ENCODE results near the gene MOV10L1.
A peak's percentile ranks its signal among the peaks of the same experiment; 100 is the strongest.

Gene MOV10L1

DNA sequence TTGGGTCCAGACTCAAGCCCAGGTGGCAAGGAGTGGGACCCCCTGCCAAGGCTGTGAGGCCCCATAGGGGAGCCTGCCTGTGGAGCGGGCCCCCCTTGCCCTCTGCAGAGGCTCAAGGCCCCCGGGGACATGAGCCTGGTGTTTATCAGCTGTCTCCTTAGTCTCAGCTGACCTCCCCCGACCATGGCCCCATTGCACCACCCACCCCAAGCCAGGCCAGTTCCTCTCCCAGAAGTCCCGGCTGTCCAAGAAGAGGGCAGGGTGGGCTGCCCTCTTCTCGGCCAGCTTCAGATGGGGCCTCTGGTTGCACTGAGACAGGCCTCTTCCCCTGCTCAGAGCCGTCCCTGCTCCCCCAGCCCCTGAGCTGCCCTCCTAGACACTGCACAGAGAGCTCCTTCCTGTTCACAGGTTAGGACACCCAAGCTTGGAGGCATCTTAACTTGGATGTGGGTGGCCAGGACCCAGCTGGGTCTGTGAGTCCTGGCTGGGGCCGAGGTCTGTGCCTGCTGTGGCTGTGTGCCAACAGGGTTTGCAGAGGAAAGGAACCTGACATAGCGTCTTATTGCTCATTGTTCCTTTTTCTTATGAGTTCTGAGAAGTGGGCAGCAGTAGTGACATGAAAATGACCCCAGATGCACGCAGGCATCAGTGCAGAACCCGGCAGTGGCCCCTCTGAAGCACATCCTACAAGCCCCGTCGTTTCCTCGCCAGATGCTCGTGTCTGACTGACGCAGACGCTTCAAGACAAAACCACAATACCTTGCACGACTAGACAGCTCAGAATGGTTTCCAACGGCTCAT is 101.3 kb downstream of the MOV10L1 start:
- DNase-seq = peak; percentile 90 to 99 (median 98)
- ChIA-PET CTCF (interaction anchor here (0.7 to 3.2 kb wide), 12 partner anchors 9 to 424 kb away, joined by 3 to 14 read pairs (median 4); partner anchors contain the start of genes MLC1 and PANX2), POLR2A (interaction anchor here (0.6 to 3.6 kb wide), 25 partner anchors 7 to 264 kb away, joined by 3 to 55 read pairs (median 4); partner anchors contain the start of genes HDAC10, MLC1, PANX2 and PIM3)
- Histone ChIP-seq H3K36me3 (ENCODE audit: control insufficient read depth in 4 of 4, insufficient read depth in 4 of 4, low read length in 3 of 4) (peaks cover 2 to 40% (median 18%) of the 10 kb centered on the region in 4 experiments), H3K27me3 (replicated peaks in 2 of 5; ENCODE audit: control insufficient read depth in 4 of 5, insufficient read depth in 5 of 5, low read length in 4 of 5) (no peaks in the 10 kb centered on the region), H3K4me1 (ENCODE audit: control extremely low read depth in 1 of 4, control insufficient read depth in 4 of 4, insufficient read depth in 4 of 4, low read length in 3 of 4) (peaks cover 0 to 80% (median 72%) of the 10 kb centered on the region in 4 experiments), H3K9me3 (ENCODE audit: control extremely low read depth in 1 of 5, control insufficient read depth in 4 of 5, insufficient read depth in 2 of 5, low read depth in 1 of 5, low read length in 4 of 5) (no peaks in the 10 kb centered on the region), H3K27ac (ENCODE audit: insufficient read depth in 1 of 2, low read depth in 1 of 2, low read length in 2 of 2, poor library complexity in 1 of 2, severe bottlenecking in 2 of 2) (peak overlapping the region; percentile 89 to 93), H3K4me3 (ENCODE audit: control insufficient read depth in 1 of 7, extremely low read depth in 1 of 7, insufficient read depth in 4 of 7, low read depth in 2 of 7, low read length in 6 of 7) (peak overlapping the region in 6 of 7 experiments; percentile 23 to 70 (median 63))
- under 1% methylated on average over 16 of the region's 18 CpGs for WGBS (ENCODE audit: insufficient coverage)

DNA sequence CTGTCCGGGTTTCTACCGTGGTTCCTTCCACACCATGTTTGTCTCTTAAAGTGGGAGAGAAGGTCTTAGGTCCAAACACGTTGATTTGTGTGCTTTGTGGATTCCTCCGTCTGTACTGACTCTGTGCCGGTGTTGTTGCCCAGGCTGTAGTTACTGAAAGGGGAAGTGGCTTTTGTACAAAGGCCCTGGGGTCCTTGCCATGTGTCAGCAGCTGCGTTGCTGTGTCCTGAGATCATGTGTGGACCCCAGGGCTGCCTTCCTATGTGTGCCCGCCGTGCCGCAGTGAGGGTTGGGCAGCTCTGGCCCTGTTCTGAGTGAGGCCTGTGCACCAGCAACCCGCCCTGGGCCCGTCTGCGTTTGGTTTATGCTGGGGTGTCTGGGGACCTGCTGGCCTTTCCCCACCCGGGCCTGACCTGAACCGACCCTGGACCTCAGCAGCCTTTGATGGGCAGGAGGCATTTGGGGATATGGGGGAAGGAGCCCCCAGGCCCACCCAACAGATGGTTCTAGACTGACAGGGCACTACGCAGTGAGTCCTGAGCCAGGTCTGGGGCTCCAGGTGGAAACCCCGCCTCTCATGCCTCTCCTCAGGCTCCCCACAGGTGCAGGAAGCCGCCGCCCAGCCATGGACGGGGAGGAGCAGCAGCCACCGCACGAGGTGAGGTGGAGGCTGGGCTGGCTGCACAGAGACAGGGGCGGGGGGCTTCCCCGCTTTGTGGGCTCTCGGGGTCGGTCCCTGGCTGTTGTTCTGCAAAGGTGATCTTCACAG is 102.8 kb downstream of the MOV10L1 start:
- DNase-seq = peak; percentile 45 to 83 (median 73)
- H3K4me3 ChIP-seq (ENCODE audit: control insufficient read depth in 1 of 7, extremely low read depth in 1 of 7, insufficient read depth in 4 of 7, low read depth in 2 of 7, low read length in 6 of 7) = peak overlapping the region in 5 of 7 experiments; percentile 13 to 70 (median 36)
- H3K4me1 ChIP-seq (ENCODE audit: control extremely low read depth in 1 of 4, control insufficient read depth in 4 of 4, insufficient read depth in 4 of 4, low read length in 3 of 4) = peaks cover 0 to 65% (median 59%) of the 10 kb centered on the region in 4 experiments
- WGBS (ENCODE audit: insufficient coverage) = 43% methylated on average over 18 of the region's 25 CpGs
- no peaks in the 10 kb centered on the region for H3K27me3 ChIP-seq (replicated peaks in 2 of 5; ENCODE audit: control insufficient read depth in 4 of 5, insufficient read depth in 5 of 5, low read length in 4 of 5)
- H3K27ac ChIP-seq (ENCODE audit: insufficient read depth in 1 of 2, low read depth in 1 of 2, low read length in 2 of 2, poor library complexity in 1 of 2, severe bottlenecking in 2 of 2) = peak overlapping the region; percentile 89 to 93
- H3K9me3 ChIP-seq (ENCODE audit: control extremely low read depth in 1 of 5, control insufficient read depth in 4 of 5, insufficient read depth in 2 of 5, low read depth in 1 of 5, low read length in 4 of 5) = no peaks in the 10 kb centered on the region
- POLR2A ChIA-PET = interaction anchor here (1.6 to 3.6 kb wide), 4 partner anchors 9 to 81 kb away, joined by 6 to 55 read pairs (median 20); partner anchors contain the start of genes PANX2 and SELENOO
- peaks cover 2 to 53% (median 25%) of the 10 kb centered on the region in 4 experiments for H3K36me3 ChIP-seq (ENCODE audit: control insufficient read depth in 4 of 4, insufficient read depth in 4 of 4, low read length in 3 of 4)
- CTCF ChIA-PET = interaction anchor here (0.8 to 2.2 kb wide), 3 partner anchors 9 to 42 kb away, joined by 3 to 11 read pairs (median 3); no protein-coding TSS in a partner anchor

DNA sequence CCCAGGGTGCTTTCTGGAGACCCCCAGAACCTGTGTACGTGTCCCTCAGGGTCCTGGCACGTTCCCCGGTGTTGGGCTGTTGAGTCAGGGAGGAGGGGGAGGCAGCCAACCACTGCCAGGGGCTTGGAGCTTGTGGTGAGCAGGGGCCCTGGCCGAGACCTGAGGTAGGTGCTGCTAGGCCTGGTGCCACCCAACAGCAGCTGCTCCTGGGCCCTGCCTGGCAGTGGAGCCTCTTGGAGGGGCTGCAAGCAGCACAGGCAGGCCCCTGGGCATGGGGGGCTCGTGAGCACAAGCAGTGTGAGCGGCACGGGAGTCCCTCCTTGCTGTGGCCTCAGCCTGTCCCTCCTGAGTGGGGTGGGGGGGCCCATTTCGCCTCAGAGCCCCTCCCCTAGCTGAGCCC is 103.8 kb downstream of the MOV10L1 start:
- WGBS (ENCODE audit: insufficient coverage) = 88% methylated on average over 8 of the region's 8 CpGs
- H3K4me1 ChIP-seq (ENCODE audit: control extremely low read depth in 1 of 4, control insufficient read depth in 4 of 4, insufficient read depth in 4 of 4, low read length in 3 of 4) = peaks cover 0 to 58% (median 51%) of the 10 kb centered on the region in 4 experiments
- H3K27ac ChIP-seq (ENCODE audit: insufficient read depth in 1 of 2, low read depth in 1 of 2, low read length in 2 of 2, poor library complexity in 1 of 2, severe bottlenecking in 2 of 2) = peak overlapping the region; percentile 20 to 34
- no peak for DNase-seq
- ChIA-PET CTCF (no interaction called here), POLR2A (interaction anchor here (1.2 kb wide), 1 partner anchor 43 kb away, joined by 3 read pairs; no protein-coding TSS in a partner anchor)
- peaks cover 2 to 58% (median 29%) of the 10 kb centered on the region in 4 experiments for H3K36me3 ChIP-seq (ENCODE audit: control insufficient read depth in 4 of 4, insufficient read depth in 4 of 4, low read length in 3 of 4)
- H3K9me3 ChIP-seq (ENCODE audit: control extremely low read depth in 1 of 5, control insufficient read depth in 4 of 5, insufficient read depth in 2 of 5, low read depth in 1 of 5, low read length in 4 of 5) = no peaks in the 10 kb centered on the region
- no peak overlapping the region for H3K4me3 ChIP-seq (ENCODE audit: control insufficient read depth in 1 of 7, extremely low read depth in 1 of 7, insufficient read depth in 4 of 7, low read depth in 2 of 7, low read length in 6 of 7)
- no peaks in the 10 kb centered on the region for H3K27me3 ChIP-seq (replicated peaks in 2 of 5; ENCODE audit: control insufficient read depth in 4 of 5, insufficient read depth in 5 of 5, low read length in 4 of 5)

DNA sequence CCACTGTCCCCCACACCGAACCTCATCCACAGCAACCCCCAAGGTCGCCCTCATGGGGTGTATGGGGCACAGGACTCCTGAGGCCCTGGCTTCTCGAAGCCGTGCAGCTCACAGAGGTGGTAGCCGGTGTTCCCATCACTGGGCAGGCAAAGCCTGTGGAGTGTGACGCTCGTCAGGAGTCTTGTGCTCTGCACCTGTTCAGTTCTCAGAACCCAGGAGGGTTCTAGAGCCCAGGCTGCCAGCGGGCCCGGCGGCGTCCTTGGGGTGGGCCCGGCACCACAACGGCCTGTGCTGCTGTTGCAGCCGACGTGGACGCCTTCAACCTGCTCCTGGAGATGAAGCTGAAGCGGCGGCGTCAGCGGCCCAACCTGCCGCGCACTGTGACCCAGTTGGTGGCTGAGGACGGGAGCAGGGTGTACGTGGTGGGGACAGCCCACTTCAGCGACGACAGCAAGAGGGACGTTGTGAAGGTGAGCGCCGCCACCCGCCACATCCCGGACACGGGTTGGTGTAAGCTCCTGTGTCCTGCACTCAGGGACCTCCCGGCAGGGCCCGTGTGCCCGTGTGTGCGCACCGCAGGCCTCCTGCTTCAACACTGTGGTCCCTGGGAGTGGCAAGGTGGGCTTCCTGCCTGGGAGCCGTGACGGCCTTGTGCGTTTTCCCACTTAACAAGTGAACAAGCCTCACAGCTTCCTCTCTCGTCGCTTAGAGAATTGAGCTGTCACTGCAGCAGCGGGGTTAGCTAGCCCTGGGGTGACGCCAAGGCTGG is 104.4 kb downstream of the MOV10L1 start:
- no peaks in the 10 kb centered on the region for H3K27me3 ChIP-seq (replicated peaks in 2 of 5; ENCODE audit: control insufficient read depth in 4 of 5, insufficient read depth in 5 of 5, low read length in 4 of 5)
- H3K9me3 ChIP-seq (ENCODE audit: control extremely low read depth in 1 of 5, control insufficient read depth in 4 of 5, insufficient read depth in 2 of 5, low read depth in 1 of 5, low read length in 4 of 5) = no peaks in the 10 kb centered on the region
- WGBS (ENCODE audit: insufficient coverage) = 96% methylated on average over 39 of the region's 44 CpGs
- POLR2A ChIA-PET = interaction anchor here (1.2 kb wide), 1 partner anchor 44 kb away, joined by 3 read pairs; no protein-coding TSS in a partner anchor
- H3K36me3 ChIP-seq (ENCODE audit: control insufficient read depth in 4 of 4, insufficient read depth in 4 of 4, low read length in 3 of 4) = peaks cover 2 to 61% (median 30%) of the 10 kb centered on the region in 4 experiments
- CTCF ChIA-PET = interaction anchor here (0.8 to 1.4 kb wide), 3 partner anchors 43 to 45 kb away, joined by 3 read pairs; no protein-coding TSS in a partner anchor
- H3K4me3 ChIP-seq (ENCODE audit: control insufficient read depth in 1 of 7, extremely low read depth in 1 of 7, insufficient read depth in 4 of 7, low read depth in 2 of 7, low read length in 6 of 7) = no peak overlapping the region
- no peak for DNase-seq
- peaks cover 0 to 52% (median 45%) of the 10 kb centered on the region in 4 experiments for H3K4me1 ChIP-seq (ENCODE audit: control extremely low read depth in 1 of 4, control insufficient read depth in 4 of 4, insufficient read depth in 4 of 4, low read length in 3 of 4)
- H3K27ac ChIP-seq (ENCODE audit: insufficient read depth in 1 of 2, low read depth in 1 of 2, low read length in 2 of 2, poor library complexity in 1 of 2, severe bottlenecking in 2 of 2) = peak overlapping the region in 1 of 2 experiments; percentile 34

DNA sequence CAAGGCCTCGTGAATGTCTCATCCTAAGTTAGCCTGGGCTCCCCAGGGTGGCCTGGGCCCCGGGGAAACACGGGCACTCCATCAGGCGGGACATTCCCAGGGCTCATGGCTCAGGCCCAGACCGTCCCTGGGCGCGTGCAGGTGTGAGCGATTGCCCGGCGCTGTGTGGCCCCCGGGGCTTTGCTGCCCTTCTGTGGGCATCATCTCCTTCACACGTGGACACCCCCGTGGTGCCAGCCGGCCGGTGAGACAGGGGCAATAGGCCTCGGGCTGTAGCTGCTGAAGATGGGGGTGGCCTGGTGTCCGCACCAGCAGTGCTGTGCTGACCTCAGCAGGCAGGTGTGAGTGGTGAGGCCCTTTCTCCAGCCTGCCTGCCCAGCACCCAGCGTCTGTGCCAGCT is 106.5 kb downstream of the MOV10L1 start:
- no peak for DNase-seq
- POLR2A ChIA-PET = interaction anchor here (0.6 kb wide), 1 partner anchor 31 kb away, joined by 6 read pairs; no protein-coding TSS in a partner anchor
- H3K36me3 ChIP-seq (ENCODE audit: control insufficient read depth in 4 of 4, insufficient read depth in 4 of 4, low read length in 3 of 4) = peaks cover 2 to 64% (median 30%) of the 10 kb centered on the region in 4 experiments
- H3K27me3 ChIP-seq (replicated peaks in 2 of 5; ENCODE audit: control insufficient read depth in 4 of 5, insufficient read depth in 5 of 5, low read length in 4 of 5) = no peaks in the 10 kb centered on the region
- no peaks in the 10 kb centered on the region for H3K9me3 ChIP-seq (ENCODE audit: control extremely low read depth in 1 of 5, control insufficient read depth in 4 of 5, insufficient read depth in 2 of 5, low read depth in 1 of 5, low read length in 4 of 5)
- CTCF ChIA-PET = interaction anchor here (1.2 kb wide), 1 partner anchor 54 kb away, joined by 3 read pairs; no protein-coding TSS in a partner anchor
- H3K4me1 ChIP-seq (ENCODE audit: control extremely low read depth in 1 of 4, control insufficient read depth in 4 of 4, insufficient read depth in 4 of 4, low read length in 3 of 4) = peaks cover 0 to 41% (median 34%) of the 10 kb centered on the region in 4 experiments
- H3K4me3 ChIP-seq (ENCODE audit: control insufficient read depth in 1 of 7, extremely low read depth in 1 of 7, insufficient read depth in 4 of 7, low read depth in 2 of 7, low read length in 6 of 7) = no peak overlapping the region
- over 99% methylated on average over 18 of the region's 18 CpGs for WGBS (ENCODE audit: insufficient coverage)
- H3K27ac ChIP-seq (ENCODE audit: insufficient read depth in 1 of 2, low read depth in 1 of 2, low read length in 2 of 2, poor library complexity in 1 of 2, severe bottlenecking in 2 of 2) = no peak overlapping the region

DNA sequence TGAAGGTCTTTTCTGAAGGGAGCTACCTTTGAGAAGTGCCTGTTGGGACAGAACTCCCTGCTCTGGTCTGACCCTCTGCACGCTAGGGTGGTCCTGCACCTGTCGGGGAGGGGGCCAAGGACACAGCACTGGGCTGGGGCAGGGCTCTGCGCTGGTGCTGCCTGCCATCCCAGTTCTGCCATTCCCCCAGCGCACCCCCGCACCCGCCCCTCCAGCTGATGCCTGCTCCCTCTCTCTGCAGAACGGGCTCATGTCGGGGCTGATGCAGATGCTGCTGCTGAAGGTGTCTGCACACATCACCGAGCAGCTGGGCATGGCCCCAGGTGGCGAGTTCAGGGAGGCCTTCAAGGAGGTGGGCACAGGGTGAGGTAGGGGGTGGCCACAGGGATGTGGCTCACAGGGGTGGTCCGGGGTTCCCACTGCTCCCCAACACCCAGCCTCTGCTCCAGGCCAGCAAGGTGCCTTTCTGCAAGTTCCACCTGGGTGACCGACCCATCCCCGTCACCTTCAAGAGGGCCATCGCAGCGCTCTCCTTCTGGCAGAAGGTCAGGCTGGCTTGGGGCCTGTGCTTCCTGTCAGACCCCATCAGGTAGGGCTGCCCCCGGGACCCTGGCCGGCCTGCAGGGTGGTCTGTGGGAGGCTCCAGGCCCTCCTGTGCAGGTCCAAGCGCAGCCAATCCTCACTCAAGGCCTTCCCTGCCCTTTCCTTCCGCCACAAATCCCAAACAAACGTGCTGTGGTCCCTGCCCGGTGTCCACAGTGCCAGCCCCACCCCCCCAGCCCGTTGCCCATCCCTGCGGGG is 107.4 kb downstream of the MOV10L1 start:
- H3K36me3 ChIP-seq (ENCODE audit: control insufficient read depth in 4 of 4, insufficient read depth in 4 of 4, low read length in 3 of 4) = peaks cover 2 to 64% (median 30%) of the 10 kb centered on the region in 4 experiments
- no peak for DNase-seq
- H3K4me1 ChIP-seq (ENCODE audit: control extremely low read depth in 1 of 4, control insufficient read depth in 4 of 4, insufficient read depth in 4 of 4, low read length in 3 of 4) = peaks cover 0 to 40% (median 33%) of the 10 kb centered on the region in 4 experiments
- 96% methylated on average over 18 of the region's 23 CpGs for WGBS (ENCODE audit: insufficient coverage)
- no peaks in the 10 kb centered on the region for H3K9me3 ChIP-seq (ENCODE audit: control extremely low read depth in 1 of 5, control insufficient read depth in 4 of 5, insufficient read depth in 2 of 5, low read depth in 1 of 5, low read length in 4 of 5)
- ChIA-PET CTCF (no interaction called here), POLR2A (no interaction called here)
- no peak overlapping the region for H3K27ac ChIP-seq (ENCODE audit: insufficient read depth in 1 of 2, low read depth in 1 of 2, low read length in 2 of 2, poor library complexity in 1 of 2, severe bottlenecking in 2 of 2)
- H3K27me3 ChIP-seq (replicated peaks in 2 of 5; ENCODE audit: control insufficient read depth in 4 of 5, insufficient read depth in 5 of 5, low read length in 4 of 5) = no peaks in the 10 kb centered on the region
- H3K4me3 ChIP-seq (ENCODE audit: control insufficient read depth in 1 of 7, extremely low read depth in 1 of 7, insufficient read depth in 4 of 7, low read depth in 2 of 7, low read length in 6 of 7) = no peak overlapping the region
